ENCODE data around the gene CRYBA2.

Gene CRYBA2

GRCh38 chr2:218964041-218964771 is 29.0 kb downstream of the CRYBA2 start:
- Histone ChIP-seq H3K4me1 (ENCODE audit: control insufficient read depth, insufficient read depth, low read length) (peaks cover 28% of the 10 kb centered on the region), H3K27me3 (ENCODE audit: control insufficient read depth, insufficient read depth, low read length, poor library complexity, severe bottlenecking) (peaks cover 60% of the 10 kb centered on the region), H3K36me3 (ENCODE audit: control insufficient read depth, insufficient read depth, low read length) (no peaks in the 10 kb centered on the region), H3K9me3 (ENCODE audit: control insufficient read depth, low read length) (no peaks in the 10 kb centered on the region), H3K4me3 (ENCODE audit: insufficient read depth, low read depth, low read length) (no peak overlapping the region), H3K27ac (ENCODE audit: insufficient read depth, low read depth, low read length, poor library complexity, severe bottlenecking) (peak overlapping the region; percentile 77)
- 72 to 76% methylated on average over 5 of the region's 5 CpGs for WGBS, 2 experiments

DNA sequence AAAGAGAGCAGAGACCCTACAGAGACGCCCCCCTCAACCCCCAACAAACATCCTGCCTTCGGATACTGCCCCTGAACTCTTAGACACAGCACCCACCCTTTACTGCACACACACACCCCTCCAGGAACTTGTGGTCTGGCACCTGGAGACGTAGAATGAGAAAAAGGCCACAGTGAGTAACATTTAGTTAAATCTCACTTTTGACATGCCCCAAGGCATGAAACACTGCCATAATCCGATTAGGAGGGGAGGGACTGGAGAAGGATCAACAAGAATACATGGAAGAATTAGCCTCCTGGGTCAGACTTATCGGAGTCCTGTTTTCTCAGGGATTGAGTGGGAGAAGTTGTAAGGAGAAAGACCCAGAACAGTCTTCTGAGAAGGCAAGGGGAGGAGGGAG is 29.6 kb downstream of the CRYBA2 start:
- Histone ChIP-seq H3K27me3 (ENCODE audit: control insufficient read depth, insufficient read depth, low read length, poor library complexity, severe bottlenecking) (peaks cover 63% of the 10 kb centered on the region), H3K9me3 (ENCODE audit: control insufficient read depth, low read length) (no peaks in the 10 kb centered on the region), H3K36me3 (ENCODE audit: control insufficient read depth, insufficient read depth, low read length) (no peaks in the 10 kb centered on the region), H3K4me3 (ENCODE audit: insufficient read depth, low read depth, low read length) (peak overlapping the region; percentile 0), H3K4me1 (ENCODE audit: control insufficient read depth, insufficient read depth, low read length) (peaks cover 28% of the 10 kb centered on the region), H3K27ac (ENCODE audit: insufficient read depth, low read depth, low read length, poor library complexity, severe bottlenecking) (peak overlapping the region; percentile 77)
- 28 to 33% methylated on average over 5 of the region's 5 CpGs for WGBS, 2 experiments

DNA sequence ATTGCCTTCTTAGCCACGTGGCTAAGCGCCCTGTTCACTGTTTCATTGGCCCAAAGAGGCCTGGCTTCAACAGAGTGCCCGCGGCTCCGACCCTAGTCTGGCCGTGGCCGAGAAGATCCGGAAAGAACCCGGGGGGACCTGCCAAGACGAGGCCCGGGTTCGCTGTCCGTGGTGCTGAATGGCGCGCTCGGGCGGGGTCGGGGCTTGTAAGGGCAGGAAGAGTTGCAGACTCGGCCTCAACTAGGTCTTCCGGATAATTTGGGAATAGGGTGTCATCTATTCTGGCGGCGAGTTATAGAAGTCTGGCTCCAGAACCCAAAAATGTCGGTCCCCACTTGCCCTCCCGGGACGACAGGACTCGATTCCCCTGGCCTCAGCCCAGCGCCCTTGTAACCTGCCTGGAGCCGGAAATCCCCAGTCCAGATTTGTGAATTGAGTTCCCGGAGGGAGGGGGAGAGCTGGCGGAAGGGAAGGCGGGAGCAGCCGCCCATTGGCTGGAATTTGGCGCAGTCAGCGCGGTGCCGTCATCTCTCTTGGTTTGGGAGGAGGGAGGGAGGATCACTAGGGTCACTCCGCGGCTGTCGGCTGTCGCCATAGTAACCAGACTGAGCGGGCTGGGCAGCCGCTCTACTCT is 30.2 kb downstream of the CRYBA2 start:
- peaks cover 63% of the 10 kb centered on the region for H3K27me3 ChIP-seq (ENCODE audit: control insufficient read depth, insufficient read depth, low read length, poor library complexity, severe bottlenecking)
- no peaks in the 10 kb centered on the region for H3K36me3 ChIP-seq (ENCODE audit: control insufficient read depth, insufficient read depth, low read length)
- peak overlapping the region; percentile 77 for H3K27ac ChIP-seq (ENCODE audit: insufficient read depth, low read depth, low read length, poor library complexity, severe bottlenecking)
- WGBS, 2 experiments: 1% methylated on average over 42 of the region's 42 CpGs
- H3K4me3 ChIP-seq (ENCODE audit: insufficient read depth, low read depth, low read length): peak overlapping the region; percentile 51
- H3K9me3 ChIP-seq (ENCODE audit: control insufficient read depth, low read length): no peaks in the 10 kb centered on the region
- H3K4me1 ChIP-seq (ENCODE audit: control insufficient read depth, insufficient read depth, low read length): peaks cover 28% of the 10 kb centered on the region

GRCh38 chr2:218961651-218962570 is 31.3 kb downstream of the CRYBA2 start:
- no peak overlapping the region for H3K4me3 ChIP-seq (ENCODE audit: insufficient read depth, low read depth, low read length)
- peaks cover 28% of the 10 kb centered on the region for H3K4me1 ChIP-seq (ENCODE audit: control insufficient read depth, insufficient read depth, low read length)
- no peak overlapping the region for H3K27ac ChIP-seq (ENCODE audit: insufficient read depth, low read depth, low read length, poor library complexity, severe bottlenecking)
- no peaks in the 10 kb centered on the region for H3K36me3 ChIP-seq (ENCODE audit: control insufficient read depth, insufficient read depth, low read length)
- no peaks in the 10 kb centered on the region for H3K9me3 ChIP-seq (ENCODE audit: control insufficient read depth, low read length)
- H3K27me3 ChIP-seq (ENCODE audit: control insufficient read depth, insufficient read depth, low read length, poor library complexity, severe bottlenecking): peaks cover 63% of the 10 kb centered on the region
- 26% methylated on average over 31 to 34 of the region's 34 CpGs for WGBS, 2 experiments

- Histone ChIP-seq H3K4me1 (ENCODE audit: control insufficient read depth, insufficient read depth, low read length) (peaks cover 28% of the 10 kb centered on the region), H3K9me3 (ENCODE audit: control insufficient read depth, low read length) (no peaks in the 10 kb centered on the region), H3K27ac (ENCODE audit: insufficient read depth, low read depth, low read length, poor library complexity, severe bottlenecking) (no peak overlapping the region), H3K4me3 (ENCODE audit: insufficient read depth, low read depth, low read length) (no peak overlapping the region), H3K27me3 (ENCODE audit: control insufficient read depth, insufficient read depth, low read length, poor library complexity, severe bottlenecking) (peaks cover 65% of the 10 kb centered on the region), H3K36me3 (ENCODE audit: control insufficient read depth, insufficient read depth, low read length) (no peaks in the 10 kb centered on the region)
- 16 to 19% methylated on average over 4 of the region's 4 CpGs for WGBS, 2 experiments
These were observed 32.0 kb downstream of the CRYBA2 start for GRCh38 chr2:218961229-218961628.

DNA sequence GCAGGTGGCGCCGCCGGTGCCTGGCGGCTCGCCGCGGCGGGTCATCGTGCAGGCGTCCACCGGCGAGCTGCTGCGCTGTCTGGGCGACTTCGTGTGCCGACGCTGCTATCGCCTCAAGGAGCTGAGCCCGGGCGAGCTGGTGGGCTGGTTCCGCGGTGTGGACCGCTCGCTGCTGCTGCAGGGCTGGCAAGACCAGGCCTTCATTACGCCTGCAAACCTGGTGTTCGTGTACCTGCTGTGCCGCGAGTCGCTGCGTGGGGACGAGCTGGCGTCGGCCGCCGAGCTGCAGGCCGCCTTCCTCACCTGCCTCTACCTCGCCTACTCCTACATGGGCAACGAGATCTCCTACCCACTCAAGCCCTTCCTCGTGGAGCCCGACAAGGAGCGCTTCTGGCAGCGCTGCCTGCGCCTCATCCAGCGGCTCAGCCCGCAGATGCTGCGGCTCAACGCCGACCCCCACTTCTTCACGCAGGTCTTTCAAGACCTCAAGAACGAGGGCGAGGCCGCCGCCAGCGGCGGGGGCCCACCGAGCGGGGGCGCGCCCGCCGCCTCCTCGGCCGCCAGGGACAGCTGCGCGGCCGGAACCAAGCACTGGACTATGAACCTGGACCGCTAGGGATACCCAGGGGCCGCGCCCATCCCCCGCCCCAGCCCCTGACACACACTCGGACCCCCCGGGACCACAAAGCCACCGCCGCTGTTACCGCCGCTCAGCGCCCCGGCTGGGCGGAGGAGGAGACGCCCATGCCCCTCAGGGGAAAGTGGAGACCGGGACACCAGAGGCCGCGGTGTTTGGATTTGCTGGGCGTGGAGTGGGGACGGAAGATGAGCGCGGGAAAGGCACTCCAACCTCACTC is 32.7 kb downstream of the CRYBA2 start:
- Histone ChIP-seq H3K4me1 (ENCODE audit: control insufficient read depth, insufficient read depth, low read length) (peaks cover 28% of the 10 kb centered on the region), H3K9me3 (ENCODE audit: control insufficient read depth, low read length) (no peaks in the 10 kb centered on the region), H3K4me3 (ENCODE audit: insufficient read depth, low read depth, low read length) (peak overlapping the region; percentile 8), H3K27me3 (ENCODE audit: control insufficient read depth, insufficient read depth, low read length, poor library complexity, severe bottlenecking) (peaks cover 70% of the 10 kb centered on the region), H3K27ac (ENCODE audit: insufficient read depth, low read depth, low read length, poor library complexity, severe bottlenecking) (no peak overlapping the region), H3K36me3 (ENCODE audit: control insufficient read depth, insufficient read depth, low read length) (no peaks in the 10 kb centered on the region)
- WGBS, 2 experiments: 5% methylated on average over 87 of the region's 87 CpGs

GRCh38 chr2:218959761-218960308 is 33.4 kb downstream of the CRYBA2 start:
- Histone ChIP-seq H3K36me3 (ENCODE audit: control insufficient read depth, insufficient read depth, low read length) (no peaks in the 10 kb centered on the region), H3K4me3 (ENCODE audit: insufficient read depth, low read depth, low read length) (peak overlapping the region; percentile 52), H3K9me3 (ENCODE audit: control insufficient read depth, low read length) (no peaks in the 10 kb centered on the region), H3K27me3 (ENCODE audit: control insufficient read depth, insufficient read depth, low read length, poor library complexity, severe bottlenecking) (peaks cover 77% of the 10 kb centered on the region), H3K27ac (ENCODE audit: insufficient read depth, low read depth, low read length, poor library complexity, severe bottlenecking) (no peak overlapping the region), H3K4me1 (ENCODE audit: control insufficient read depth, insufficient read depth, low read length) (peaks cover 28% of the 10 kb centered on the region)
- 2% methylated on average over 67 of the region's 67 CpGs for WGBS, 2 experiments

GRCh38 chr2:218959141-218959731 is 34.0 kb downstream of the CRYBA2 start, which contains the start of gene CDK5R2:
CDK5R2 (plus strand) TSS chr2:218959666; CDS start chr2:218959821, 155 bp downstream.
- H3K4me1 ChIP-seq (ENCODE audit: control insufficient read depth, insufficient read depth, low read length): peaks cover 24% of the 10 kb centered on the region
- H3K27ac ChIP-seq (ENCODE audit: insufficient read depth, low read depth, low read length, poor library complexity, severe bottlenecking): no peak within 1 kb of the TSS
- no peaks in the 10 kb centered on the region for H3K9me3 ChIP-seq (ENCODE audit: control insufficient read depth, low read length)
- no peaks in the 10 kb centered on the region for H3K36me3 ChIP-seq (ENCODE audit: control insufficient read depth, insufficient read depth, low read length)
- peaks cover 80% of the 10 kb centered on the region for H3K27me3 ChIP-seq (ENCODE audit: control insufficient read depth, insufficient read depth, low read length, poor library complexity, severe bottlenecking)
- H3K4me3 ChIP-seq (ENCODE audit: insufficient read depth, low read depth, low read length): peak within 1 kb of the TSS; percentile 52
- 1% methylated on average over 37 of the region's 37 CpGs for WGBS, 2 experiments

- 96 to 100% methylated on average over 1 of the region's 1 CpG for WGBS, 2 experiments
- H3K4me3 ChIP-seq (ENCODE audit: insufficient read depth, low read depth, low read length): no peak overlapping the region
These were observed 34.9 kb downstream of the CRYBA2 start for GRCh38 chr2:218958276-218958675.

More at GRCh38 chr2:218958276-218958675, 34.9 kb downstream of the CRYBA2 start:
- H3K4me1 ChIP-seq (ENCODE audit: control insufficient read depth, insufficient read depth, low read length): peaks cover 15% of the 10 kb centered on the region
- H3K9me3 ChIP-seq (ENCODE audit: control insufficient read depth, low read length): no peaks in the 10 kb centered on the region
- no peak overlapping the region for H3K27ac ChIP-seq (ENCODE audit: insufficient read depth, low read depth, low read length, poor library complexity, severe bottlenecking)
- no peaks in the 10 kb centered on the region for H3K36me3 ChIP-seq (ENCODE audit: control insufficient read depth, insufficient read depth, low read length)
- peaks cover 80% of the 10 kb centered on the region for H3K27me3 ChIP-seq (ENCODE audit: control insufficient read depth, insufficient read depth, low read length, poor library complexity, severe bottlenecking)

Measured in ectodermal cell (in vitro differentiated cells).